ENCODE measurements around the gene CZIB. TPM values are rescaled to one million over a fixed set of nuclear protein-coding genes. Genes with fewer than 3 reads are reported as not detected.

Gene CZIB
- polyA plus RNA-seq, 3 donors: 55.3 to 62.2 (median 58.2) TPM

DNA sequence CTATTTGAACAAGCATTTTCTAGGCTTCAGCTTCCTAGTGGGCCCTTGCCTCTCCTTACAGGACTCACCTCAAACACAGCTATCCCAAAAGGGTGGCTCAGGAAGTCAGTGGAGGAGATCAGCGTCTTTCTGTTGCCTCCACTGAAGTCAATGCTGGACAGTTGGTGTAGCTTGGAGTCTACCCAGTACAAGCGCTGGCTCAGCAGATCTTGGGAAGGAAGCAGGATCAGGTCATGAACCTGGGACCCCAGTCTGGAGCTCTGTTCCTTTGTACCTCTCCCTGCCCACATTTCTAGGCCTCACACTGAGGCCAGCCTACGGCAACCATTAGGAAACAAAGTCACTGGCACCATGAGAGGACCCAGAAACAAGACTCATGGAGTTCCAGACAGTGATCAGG lies 41.6 kb upstream of the CZIB start:
- Mint-ChIP-seq H3K4me1 (no peaks in the 10 kb centered on the region), H3K27me3 (ENCODE audit: low read depth in 3 of 3) (no peaks in the 10 kb centered on the region), H3K9me3 (no peaks in the 10 kb centered on the region), H3K36me3 (peaks cover 93 to 96% of the 10 kb centered on the region in 2 donors), H3K27ac (no peak overlapping the region), H3K4me3 (no peak overlapping the region)
- H3K27me3 ChIP-seq (ENCODE audit: control insufficient read depth in 2 of 2, insufficient read depth in 2 of 2, low read length in 2 of 2): no peaks in the 10 kb centered on the region
- no peak overlapping the region for H3K27ac ChIP-seq (ENCODE audit: low read depth in 1 of 2, low read length in 2 of 2)
- no peaks in the 10 kb centered on the region for H4K20me1 ChIP-seq (ENCODE audit: insufficient read depth, low read length)
- H3K9me3 ChIP-seq (replicated peaks in 1 of 2; ENCODE audit: control insufficient read depth in 1 of 2, insufficient read depth in 1 of 2, low read length in 2 of 2): no peaks in the 10 kb centered on the region
- no peaks in the 10 kb centered on the region for H3K79me2 ChIP-seq (ENCODE audit: insufficient read depth, low read length)
- H2AFZ ChIP-seq (ENCODE audit: insufficient read depth, low read depth, low read length, poor library complexity, severe bottlenecking): no peak overlapping the region
- H3K4me2 ChIP-seq (replicated peaks; ENCODE audit: extremely low read depth, low read length, poor library complexity, severe bottlenecking): no peak overlapping the region
- H3K9ac ChIP-seq (ENCODE audit: insufficient read depth, low read length, poor library complexity, severe bottlenecking): no peak overlapping the region
- peaks cover 87 to 100% of the 10 kb centered on the region in 2 donors for H3K36me3 ChIP-seq (replicated peaks in 1 of 2; ENCODE audit: control insufficient read depth in 1 of 2, insufficient read depth in 2 of 2, low read length in 2 of 2)
- intact Hi-C loops (cut with micrococcal nuclease): no loop called here
- WGBS (ENCODE audit: insufficient coverage): 100% methylated on average over 2 of the region's 3 CpGs
- TF ChIP-seq, protein P1, sequence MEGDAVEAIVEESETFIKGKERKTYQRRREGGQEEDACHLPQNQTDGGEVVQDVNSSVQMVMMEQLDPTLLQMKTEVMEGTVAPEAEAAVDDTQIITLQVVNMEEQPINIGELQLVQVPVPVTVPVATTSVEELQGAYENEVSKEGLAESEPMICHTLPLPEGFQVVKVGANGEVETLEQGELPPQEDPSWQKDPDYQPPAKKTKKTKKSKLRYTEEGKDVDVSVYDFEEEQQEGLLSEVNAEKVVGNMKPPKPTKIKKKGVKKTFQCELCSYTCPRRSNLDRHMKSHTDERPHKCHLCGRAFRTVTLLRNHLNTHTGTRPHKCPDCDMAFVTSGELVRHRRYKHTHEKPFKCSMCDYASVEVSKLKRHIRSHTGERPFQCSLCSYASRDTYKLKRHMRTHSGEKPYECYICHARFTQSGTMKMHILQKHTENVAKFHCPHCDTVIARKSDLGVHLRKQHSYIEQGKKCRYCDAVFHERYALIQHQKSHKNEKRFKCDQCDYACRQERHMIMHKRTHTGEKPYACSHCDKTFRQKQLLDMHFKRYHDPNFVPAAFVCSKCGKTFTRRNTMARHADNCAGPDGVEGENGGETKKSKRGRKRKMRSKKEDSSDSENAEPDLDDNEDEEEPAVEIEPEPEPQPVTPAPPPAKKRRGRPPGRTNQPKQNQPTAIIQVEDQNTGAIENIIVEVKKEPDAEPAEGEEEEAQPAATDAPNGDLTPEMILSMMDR (IDR thresholded peaks at IDR 0.05): no peak
- DNase-seq: no peak
- H3K4me1 ChIP-seq (ENCODE audit: control insufficient read depth in 1 of 2, insufficient read depth in 2 of 2, low read length in 2 of 2): no peaks in the 10 kb centered on the region
- no peak overlapping the region for H3K4me3 ChIP-seq (replicated peaks in 1 of 3; ENCODE audit: low read depth in 2 of 3, low read length in 3 of 3)

- H3K4me1 ChIP-seq (ENCODE audit: control insufficient read depth in 1 of 2, insufficient read depth in 2 of 2, low read length in 2 of 2): no peaks in the 10 kb centered on the region
- WGBS (ENCODE audit: insufficient coverage): no CpG with 5 or more reads among the region's 4 CpGs
- no peaks in the 10 kb centered on the region for H3K79me2 ChIP-seq (ENCODE audit: insufficient read depth, low read length)
- Mint-ChIP-seq H3K36me3 (peaks cover 92 to 95% of the 10 kb centered on the region in 2 donors), H3K9me3 (no peaks in the 10 kb centered on the region), H3K27ac (no peak overlapping the region), H3K4me1 (no peaks in the 10 kb centered on the region), H3K4me3 (no peak overlapping the region), H3K27me3 (ENCODE audit: low read depth in 3 of 3) (peaks cover 0 to 2% (median 0%) of the 10 kb centered on the region in 3 donors)
- no peaks in the 10 kb centered on the region for H4K20me1 ChIP-seq (ENCODE audit: insufficient read depth, low read length)
- H3K4me3 ChIP-seq (replicated peaks in 1 of 3; ENCODE audit: low read depth in 2 of 3, low read length in 3 of 3): no peak overlapping the region
- H2AFZ ChIP-seq (ENCODE audit: insufficient read depth, low read depth, low read length, poor library complexity, severe bottlenecking): no peak overlapping the region
- TF ChIP-seq, protein P1 (IDR thresholded peaks at IDR 0.05): no peak
- intact Hi-C loops (cut with micrococcal nuclease): no loop called here
- H3K27ac ChIP-seq (ENCODE audit: low read depth in 1 of 2, low read length in 2 of 2): no peak overlapping the region
- H3K27me3 ChIP-seq (ENCODE audit: control insufficient read depth in 2 of 2, insufficient read depth in 2 of 2, low read length in 2 of 2): no peaks in the 10 kb centered on the region
- H3K36me3 ChIP-seq (replicated peaks in 1 of 2; ENCODE audit: control insufficient read depth in 1 of 2, insufficient read depth in 2 of 2, low read length in 2 of 2): peaks cover 88 to 100% of the 10 kb centered on the region in 2 donors
- no peak overlapping the region for H3K9ac ChIP-seq (ENCODE audit: insufficient read depth, low read length, poor library complexity, severe bottlenecking)
- no peak overlapping the region for H3K4me2 ChIP-seq (replicated peaks; ENCODE audit: extremely low read depth, low read length, poor library complexity, severe bottlenecking)
- no peaks in the 10 kb centered on the region for H3K9me3 ChIP-seq (replicated peaks in 1 of 2; ENCODE audit: control insufficient read depth in 1 of 2, insufficient read depth in 1 of 2, low read length in 2 of 2)
- no peak for DNase-seq
These were observed 40.3 kb upstream of the CZIB start for GRCh38 chr1:53260631-53261247.

All from CD14-positive monocyte (primary cell).